Activated effector memory CD4-positive, alpha-beta T cell treated with anti-CD3 and anti-CD28 coated beads, Interleukin-2, amount 50 U/mL, for 16 hours (primary cell): ENCODE measurements around the gene SDR42E2.
"Not testable (repeated sequence)": the region's sequence is repeated elsewhere in the genome, so short reads cannot be mapped to it uniquely, and the experiment has no call there.

Source experiments
- DNase-seq: peaks from one replicate; pipeline ENCODE4 v3.0.0-alpha.2; 2020

The SDR42E2 gene

GRCh38 chr16:22163806-22164205 is 1.5 kb downstream of the SDR42E2 start:
- DNase-seq = no peak

GRCh38 chr16:22164482-22164881 is 2.2 kb downstream of the SDR42E2 start:
- DNase-seq = no peak

GRCh38 chr16:22165508-22166285 is 3.4 kb downstream of the SDR42E2 start:
- no peak for DNase-seq

- no peak for DNase-seq
These were observed 9.6 kb downstream of the SDR42E2 start for GRCh38 chr16:22171953-22172352.

- DNase-seq = not testable (repeated sequence)
These were observed 10.3 kb downstream of the SDR42E2 start for GRCh38 chr16:22172642-22173041.

GRCh38 chr16:22174642-22175041 is 12.3 kb downstream of the SDR42E2 start:
- no peak for DNase-seq

GRCh38 chr16:22177968-22178930 is 15.9 kb downstream of the SDR42E2 start:
- no peak for DNase-seq

- DNase-seq = no peak
These were observed 19.1 kb downstream of the SDR42E2 start for GRCh38 chr16:22181426-22181825.

GRCh38 chr16:22181843-22182242 is 19.5 kb downstream of the SDR42E2 start:
- DNase-seq = no peak

GRCh38 chr16:22183335-22183734 is 21.0 kb downstream of the SDR42E2 start:
- no peak for DNase-seq

- no peak for DNase-seq
These were observed 21.8 kb downstream of the SDR42E2 start for GRCh38 chr16:22183901-22184614.

GRCh38 chr16:22184615-22184968 is 22.3 kb downstream of the SDR42E2 start:
- DNase-seq = no peak

- no peak for DNase-seq
These were observed 24.2 kb downstream of the SDR42E2 start for GRCh38 chr16:22186517-22186916.

GRCh38 chr16:22188267-22188594 is 25.9 kb downstream of the SDR42E2 start:
- DNase-seq = no peak

- peak; percentile 86 for DNase-seq
These were observed 26.5 kb downstream of the SDR42E2 start for GRCh38 chr16:22188595-22189442.

- no peak for DNase-seq
These were observed 27.3 kb downstream of the SDR42E2 start for GRCh38 chr16:22189473-22190080.

GRCh38 chr16:22190081-22190775 is 27.9 kb downstream of the SDR42E2 start:
- DNase-seq = peak; percentile 97

GRCh38 chr16:22190776-22191531 is 28.6 kb downstream of the SDR42E2 start:
- DNase-seq = peak; percentile 99

- peak; percentile 75 for DNase-seq
These were observed 29.4 kb downstream of the SDR42E2 start for GRCh38 chr16:22191532-22192260.
